HEK293 (cell line): ENCODE measurements around the gene CDKL2.
"Not testable (repeated sequence)": the region's sequence is repeated elsewhere in the genome, so short reads cannot be mapped to it uniquely, and the experiment has no call there.

Experiments
- CTCF ChIA-PET: fragments of 350-600 bp; formaldehyde crosslinking; extraction: SDS; loops from one replicate; lab custom pipeline; 2021; ENCODE audit warnings: antibody characterized with exemption; lab: Yijun Ruan, JAX
- POLR2A ChIA-PET: fragments of 300-600 bp; formaldehyde crosslinking; extraction: SDS; loops from one replicate; lab custom pipeline; 2020; ENCODE audit warnings: antibody characterized with exemption, inconsistent platforms; lab: Yijun Ruan, JAX
- H3K27ac ChIP-seq: fragments of 200-500 bp; sonication (Bioruptor generic); 2 replicates; pipeline ENCODE4 v1.5.1; 2014; ENCODE audit warnings: low read depth, low read length, control low read depth, inconsistent platforms; ENCODE audit errors: extremely low read depth
- H3K36me3 ChIP-seq, 2 experiments: fragments of 200-500 bp in 1 of 2; sonication (Bioruptor generic) in 1 of 2; 1 replicate in 1 of 2; 2 replicates in 1 of 2; pipeline ENCODE4 v1.5.1; 2014 to 2017; ENCODE audit warnings: inconsistent platforms in 2 of 2, low read length in 2 of 2; ENCODE audit not compliant: control insufficient read depth in 2 of 2, insufficient read depth in 1 of 2
- H3K4me1 ChIP-seq: fragments of 200-500 bp; sonication (Bioruptor generic); 2 replicates; pipeline ENCODE4 v1.5.1; 2014; ENCODE audit warnings: mild to moderate bottlenecking, low read length, inconsistent platforms; ENCODE audit not compliant: control insufficient read depth, insufficient read depth
- H3K4me3 ChIP-seq: 2 replicates; pipeline ENCODE4 v1.5.1; 2011; ENCODE audit warnings: low read depth, mild to moderate bottlenecking, control low read depth, low read length, moderate library complexity
- H3K9me3 ChIP-seq: fragments of 200-500 bp; sonication (Bioruptor generic); 2 replicates; pipeline ENCODE4 v1.5.1; 2014; ENCODE audit warnings: low read depth, low read length, inconsistent platforms; ENCODE audit not compliant: control insufficient read depth, insufficient read depth
- KLF7 ChIP-seq: fragments of 450-650 bp; formaldehyde crosslinking; IDR thresholded peaks from 2 replicates; pipeline ENCODE4 v1.5.1; 2016; ENCODE audit warnings: missing biosample characterization, missing genetic modification characterization, borderline replicate concordance
- PBX3 ChIP-seq: sonication (generic); formaldehyde crosslinking; IDR thresholded peaks from 2 replicates; pipeline ENCODE4 v1.8.1; 2022; ENCODE audit warnings: mild to moderate bottlenecking, moderate library complexity, missing genetic modification reagents
- ZNF140 ChIP-seq: fragments of 450-650 bp; formaldehyde crosslinking; IDR thresholded peaks from 2 replicates; pipeline ENCODE4 v1.5.1; 2016; ENCODE audit warnings: missing biosample characterization, missing genetic modification characterization
- ZNF146 ChIP-seq: fragments of 450-650 bp; formaldehyde crosslinking; IDR thresholded peaks from 2 replicates; pipeline ENCODE4 v1.5.1; 2016; ENCODE audit warnings: missing biosample characterization, missing genetic modification characterization
- ZNF184 ChIP-seq: fragments of 450-650 bp; IDR thresholded peaks from 2 replicates; pipeline ENCODE4 v1.5.1; 2018; ENCODE audit warnings: missing biosample characterization, mild to moderate bottlenecking, missing genetic modification characterization
- ZNF324 ChIP-seq: fragments of 450-650 bp; formaldehyde crosslinking; IDR thresholded peaks from 2 replicates; pipeline ENCODE4 v1.5.1; 2016; ENCODE audit warnings: missing biosample characterization, missing genetic modification characterization
- ZNF335 ChIP-seq: fragments of 450-650 bp; formaldehyde crosslinking; conservative IDR thresholded peaks from 2 replicates; pipeline ENCODE4 v1.5.1; 2016; ENCODE audit warnings: missing biosample characterization, missing genetic modification characterization
- ZNF513 ChIP-seq: fragments of 450-650 bp; IDR thresholded peaks from 2 replicates; pipeline ENCODE4 v1.5.1; 2018; ENCODE audit warnings: missing biosample characterization, missing genetic modification characterization
- ZNF518A ChIP-seq: fragments of 450-650 bp; formaldehyde crosslinking; conservative IDR thresholded peaks from 2 replicates; pipeline ENCODE4 v1.5.1; 2016; ENCODE audit warnings: low read depth, missing biosample characterization, missing genetic modification characterization
- ZNF600 ChIP-seq: fragments of 450-650 bp; formaldehyde crosslinking; IDR thresholded peaks from 2 replicates; pipeline ENCODE4 v1.5.1; 2016; ENCODE audit warnings: missing biosample characterization, missing genetic modification characterization
- ZNF677 ChIP-seq: fragments of 450-650 bp; IDR thresholded peaks from 2 replicates; pipeline ENCODE4 v1.5.0; 2018; ENCODE audit warnings: missing biosample characterization, mild to moderate bottlenecking, missing genetic modification characterization, moderate library complexity
- ZNF707 ChIP-seq: fragments of 450-650 bp; formaldehyde crosslinking; IDR thresholded peaks from 2 replicates; pipeline ENCODE4 v1.5.1; 2016; ENCODE audit warnings: missing biosample characterization, missing genetic modification characterization

CDKL2 gene

GRCh38 chr4:75542824-75543223 is 87.5 kb downstream of the CDKL2 start (continued):
- TF ChIP-seq ZNF600 (no peak), ZNF518A (tag by site-specific recombination) (no peak), ZNF140 (tag by site-specific recombination) (no peak), KLF7 (tag by site-specific recombination) (no peak), ZNF324 (tag by site-specific recombination) (no peak), ZNF677 (tag by site-specific recombination) (no peak), ZNF335 (no peak), PBX3 (no peak), ZNF513 (tag by site-specific recombination) (no peak)

- H3K4me1 ChIP-seq, H3K36me3 ChIP-seq, H3K9me3 ChIP-seq, H3K27ac ChIP-seq, POLR2A ChIA-PET, H3K4me3 ChIP-seq: not testable (repeated sequence)
- CTCF ChIA-PET, result interaction anchor here (0.6 kb wide), 1 partner anchor 168 kb away, joined by 3 read pairs; no protein-coding TSS in a partner anchor
- TF ChIP-seq ZNF184 (tag by site-specific recombination), result peak; percentile 93
These were observed 93.0 kb downstream of the CDKL2 start for GRCh38 chr4:75537308-75537707.

GRCh38 chr4:75533926-75534325 is 96.4 kb downstream of the CDKL2 start:
- H3K27ac ChIP-seq, H3K4me3 ChIP-seq, POLR2A ChIA-PET, H3K4me1 ChIP-seq, CTCF ChIA-PET, H3K9me3 ChIP-seq: not testable (repeated sequence)
- peak; percentile 78 for TF ChIP-seq ZNF146 (tag by site-specific recombination)
- peaks cover 0 to 34% of the 10 kb centered on the region in 2 experiments; a peak in 1 of 3 replicates for H3K36me3 ChIP-seq

- POLR2A ChIA-PET, H3K27ac ChIP-seq, H3K9me3 ChIP-seq, H3K4me1 ChIP-seq: not testable (repeated sequence)
- peaks cover 0 to 35% of the 10 kb centered on the region in 2 experiments; a peak in 1 of 3 replicates for H3K36me3 ChIP-seq
- peak; percentile 82 for TF ChIP-seq ZNF707
- TF ChIP-seq, all 188 proteins: peak for 1; not testable (repeated sequence) for 187
- CTCF ChIA-PET, H3K4me3 ChIP-seq: not testable (repeated sequence)
These were observed 96.9 kb downstream of the CDKL2 start for GRCh38 chr4:75533339-75533887.

- H3K4me1 ChIP-seq, H3K9me3 ChIP-seq, H3K4me3 ChIP-seq, CTCF ChIA-PET, H3K27ac ChIP-seq, POLR2A ChIA-PET: not testable (repeated sequence)
- peaks cover 0 to 50% of the 10 kb centered on the region in 2 experiments; a peak in 1 of 3 replicates for H3K36me3 ChIP-seq
These were observed 98.7 kb downstream of the CDKL2 start for GRCh38 chr4:75531536-75532143.
